Left lung (tissue), 10 donors: ENCODE results near the gene DNAJA1. TPM values are rescaled to one million over a fixed set of nuclear protein-coding genes. Genes with fewer than 3 reads are reported as not detected.
A peak's percentile ranks its signal among the peaks of the same experiment; 100 is the strongest.

Source experiments
- ATAC-seq: fragments of 200-7000 bp; cut with Tn5 transposase; one replicate; pipeline ENCODE4 v1.9.1; 2020; ENCODE audit warnings: moderate library complexity
- DNase-seq, 4 donors: peaks; one replicate each; pipeline ENCODE4 v3.0.0-alpha.2; 2013 to 2020
- H3K27ac ChIP-seq, 2 donors: fragments of 200-600 bp; sonication (generic) in 1 of 2; one replicate each; pipeline versions ENCODE4 v1.5.0 to v1.8.0; 2020 to 2021
- H3K27me3 ChIP-seq, 2 donors: fragments of 200-600 bp; sonication (generic) in 1 of 2; one replicate each; pipeline versions ENCODE4 v1.5.0 to v1.8.0; 2020 to 2021
- H3K36me3 ChIP-seq, 2 donors: fragments of 200-600 bp; sonication (generic) in 1 of 2; one replicate each; pipeline versions ENCODE4 v1.5.0 to v1.8.0; 2020 to 2021
- H3K4me1 ChIP-seq, 2 donors: fragments of 200-600 bp; one replicate each; pipeline ENCODE4 v1.8.0; 2021
- H3K4me3 ChIP-seq, 2 donors: fragments of 200-600 bp; sonication (generic) in 1 of 2; one replicate each; pipeline versions ENCODE4 v1.5.0 to v1.8.0; 2020 to 2021; ENCODE audit warnings: mild to moderate bottlenecking in 1 of 2
- H3K9me3 ChIP-seq, 2 donors: fragments of 200-600 bp; sonication (generic) in 1 of 2; one replicate each; pipeline versions ENCODE4 v1.5.0 to v1.8.0; 2020 to 2021
- intact Hi-C, 2 donors: fragments of 100-400 bp; cut with DNase I; formaldehyde crosslinking; loops; one replicate each; pipeline versions ENCODE4 v1.11.2 to v1.14.2; 2022
- polyA plus RNA-seq, 6 donors: library from polyadenylated mRNA; unstranded; fragments of 120-200 nt; gene quantifications; one replicate each; pipeline ENCODE4 v1.2.1, GENCODE V29; 2013; ENCODE audit not compliant: insufficient read length in 6 of 6
- total RNA-seq, 2 donors: library from RNA; stranded (reverse); fragmentation: NEBNext Ultra II Directional; extraction: Animal tissue kit (Norgen Biotek cat#: 25700); gene quantifications; one replicate each; pipeline ENCODE4 v1.2.1, GENCODE V29; 2021
- TF ChIP-seq, protein P1 (sequence below), 2 donors: fragments of 200-600 bp; sonication (generic) in 1 of 2; IDR thresholded peaks; one replicate each; pipeline versions ENCODE4 v1.5.0 to v1.8.0; 2021; ENCODE audit warnings: antibody characterized with exemption in 2 of 2
- donor health status: DM: no; HTN: yes; CAD: no.
- donor health status: DM: no; HTN: no; CAD: no.

Gene DNAJA1
- total and polyA plus RNA-seq, 8 donors, result 132 to 233 (median 189) TPM

DNA sequence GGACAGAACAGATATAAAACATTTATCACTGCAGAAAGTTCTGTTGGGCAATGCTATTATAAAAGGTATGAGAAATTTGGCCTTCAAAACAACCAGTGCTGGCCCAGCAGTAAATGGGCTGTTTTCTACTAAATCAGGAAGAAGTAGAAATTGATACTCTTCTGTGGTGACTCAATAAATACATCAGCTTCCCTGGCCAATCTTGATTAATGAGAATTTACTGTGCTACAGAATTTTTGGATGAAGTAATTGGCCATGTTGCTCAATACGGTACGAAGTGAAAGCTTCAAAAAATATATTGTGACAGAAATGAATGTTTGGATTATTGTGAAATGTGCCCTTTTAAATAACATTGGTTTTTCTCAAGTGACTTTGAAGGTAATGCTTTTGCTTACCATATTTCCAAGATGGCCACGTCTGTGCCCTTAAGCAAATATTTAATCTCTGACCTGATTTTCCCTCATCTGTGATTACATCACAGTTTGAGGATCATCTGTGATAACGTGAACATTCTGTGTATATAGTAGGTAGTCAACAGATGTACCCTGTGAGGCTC is 4.2 kb downstream of the DNAJA1 start:
- TF ChIP-seq, protein P1, sequence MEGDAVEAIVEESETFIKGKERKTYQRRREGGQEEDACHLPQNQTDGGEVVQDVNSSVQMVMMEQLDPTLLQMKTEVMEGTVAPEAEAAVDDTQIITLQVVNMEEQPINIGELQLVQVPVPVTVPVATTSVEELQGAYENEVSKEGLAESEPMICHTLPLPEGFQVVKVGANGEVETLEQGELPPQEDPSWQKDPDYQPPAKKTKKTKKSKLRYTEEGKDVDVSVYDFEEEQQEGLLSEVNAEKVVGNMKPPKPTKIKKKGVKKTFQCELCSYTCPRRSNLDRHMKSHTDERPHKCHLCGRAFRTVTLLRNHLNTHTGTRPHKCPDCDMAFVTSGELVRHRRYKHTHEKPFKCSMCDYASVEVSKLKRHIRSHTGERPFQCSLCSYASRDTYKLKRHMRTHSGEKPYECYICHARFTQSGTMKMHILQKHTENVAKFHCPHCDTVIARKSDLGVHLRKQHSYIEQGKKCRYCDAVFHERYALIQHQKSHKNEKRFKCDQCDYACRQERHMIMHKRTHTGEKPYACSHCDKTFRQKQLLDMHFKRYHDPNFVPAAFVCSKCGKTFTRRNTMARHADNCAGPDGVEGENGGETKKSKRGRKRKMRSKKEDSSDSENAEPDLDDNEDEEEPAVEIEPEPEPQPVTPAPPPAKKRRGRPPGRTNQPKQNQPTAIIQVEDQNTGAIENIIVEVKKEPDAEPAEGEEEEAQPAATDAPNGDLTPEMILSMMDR (IDR thresholded peaks at IDR 0.05), result no peak
- DNase-seq (no peak), ATAC-seq (no peak)
- intact Hi-C loops, result no loop called here
- Histone ChIP-seq H3K36me3 (peaks cover 6 to 81% of the 10 kb centered on the region in 2 donors), H3K27me3 (no peaks in the 10 kb centered on the region), H3K27ac (peak overlapping the region in 1 of 2 donors; percentile 46), H3K9me3 (no peaks in the 10 kb centered on the region), H3K4me1 (peaks cover 33 to 76% of the 10 kb centered on the region in 2 donors), H3K4me3 (no peak overlapping the region)

DNA sequence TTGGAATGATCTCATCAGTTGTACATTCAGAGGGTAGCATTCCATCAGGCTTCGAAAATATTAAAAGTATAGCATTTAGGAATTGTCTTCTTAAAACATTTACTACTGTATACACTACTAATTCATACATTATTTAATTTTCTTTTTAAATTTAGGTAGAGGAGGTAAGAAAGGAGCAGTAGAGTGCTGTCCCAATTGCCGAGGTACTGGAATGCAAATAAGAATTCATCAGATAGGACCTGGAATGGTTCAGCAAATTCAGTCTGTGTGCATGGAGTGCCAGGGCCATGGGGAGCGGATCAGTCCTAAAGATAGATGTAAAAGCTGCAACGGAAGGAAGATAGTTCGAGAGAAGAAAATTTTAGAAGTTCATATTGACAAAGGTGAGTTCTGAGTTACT is 5.2 kb downstream of the DNAJA1 start:
- Histone ChIP-seq H3K27me3 (no peaks in the 10 kb centered on the region), H3K9me3 (no peaks in the 10 kb centered on the region), H3K36me3 (peaks cover 6 to 91% of the 10 kb centered on the region in 2 donors), H3K4me3 (no peak overlapping the region), H3K27ac (no peak overlapping the region), H3K4me1 (peaks cover 33 to 74% of the 10 kb centered on the region in 2 donors)
- TF ChIP-seq, protein P1 (IDR thresholded peaks at IDR 0.05), result no peak
- intact Hi-C loops, result no loop called here
- no peak for DNase-seq
- no peak for ATAC-seq

DNA sequence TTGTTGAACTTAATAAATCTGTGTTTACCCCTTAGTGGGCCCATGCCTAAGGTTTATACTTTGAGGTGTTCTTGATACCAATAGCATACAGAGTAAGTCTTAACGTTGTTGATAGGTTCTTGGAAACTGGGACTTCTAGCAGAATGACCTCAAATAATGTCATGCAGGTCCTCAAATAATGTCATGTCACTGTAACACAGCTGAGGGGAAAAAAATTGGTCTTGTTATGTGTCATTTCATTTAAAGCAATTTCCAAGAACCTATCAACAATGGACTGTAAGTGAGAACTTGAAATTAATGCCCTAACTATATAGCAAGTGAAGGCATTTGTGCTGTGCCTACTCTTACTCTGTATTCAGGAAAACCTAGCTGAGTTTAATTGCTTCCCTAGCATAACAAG is 7.2 kb downstream of the DNAJA1 start:
- TF ChIP-seq, protein P1 (IDR thresholded peaks at IDR 0.05), result no peak
- no peak for DNase-seq
- Histone ChIP-seq H3K4me1 (peaks cover 22 to 60% of the 10 kb centered on the region in 2 donors), H3K27me3 (no peaks in the 10 kb centered on the region), H3K27ac (no peak overlapping the region), H3K4me3 (no peak overlapping the region), H3K9me3 (no peaks in the 10 kb centered on the region), H3K36me3 (peaks cover 6 to 100% of the 10 kb centered on the region in 2 donors)
- intact Hi-C loops, result no loop called here
- ATAC-seq, result no peak

DNA sequence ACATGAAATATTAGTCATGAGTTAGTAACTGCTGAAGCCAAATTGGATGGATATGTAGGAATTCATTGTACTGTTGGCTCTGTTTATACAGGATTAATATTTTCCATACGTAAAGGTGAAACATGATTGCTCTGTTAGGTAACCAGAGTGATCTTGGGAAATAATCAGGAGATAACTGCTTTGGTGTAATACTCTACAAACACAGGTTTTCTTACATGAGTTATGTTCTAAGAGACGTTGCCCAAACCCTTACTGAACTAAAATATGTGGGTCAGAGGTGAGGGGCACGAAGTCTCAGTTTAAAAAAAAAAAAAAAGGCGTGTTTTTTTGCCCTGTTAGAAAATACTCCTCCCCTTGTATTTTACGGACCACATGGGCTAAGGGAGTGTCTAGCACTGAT is 7.8 kb downstream of the DNAJA1 start:
- H3K36me3 ChIP-seq, result peaks cover 6 to 100% of the 10 kb centered on the region in 2 donors
- no peak overlapping the region for H3K27ac ChIP-seq
- peaks cover 18 to 54% of the 10 kb centered on the region in 2 donors for H3K4me1 ChIP-seq
- intact Hi-C loops, result no loop called here
- no peaks in the 10 kb centered on the region for H3K9me3 ChIP-seq
- no peak overlapping the region for H3K4me3 ChIP-seq
- DNase-seq (no peak), ATAC-seq (no peak)
- TF ChIP-seq, protein P1 (IDR thresholded peaks at IDR 0.05), result no peak
- no peaks in the 10 kb centered on the region for H3K27me3 ChIP-seq

DNA sequence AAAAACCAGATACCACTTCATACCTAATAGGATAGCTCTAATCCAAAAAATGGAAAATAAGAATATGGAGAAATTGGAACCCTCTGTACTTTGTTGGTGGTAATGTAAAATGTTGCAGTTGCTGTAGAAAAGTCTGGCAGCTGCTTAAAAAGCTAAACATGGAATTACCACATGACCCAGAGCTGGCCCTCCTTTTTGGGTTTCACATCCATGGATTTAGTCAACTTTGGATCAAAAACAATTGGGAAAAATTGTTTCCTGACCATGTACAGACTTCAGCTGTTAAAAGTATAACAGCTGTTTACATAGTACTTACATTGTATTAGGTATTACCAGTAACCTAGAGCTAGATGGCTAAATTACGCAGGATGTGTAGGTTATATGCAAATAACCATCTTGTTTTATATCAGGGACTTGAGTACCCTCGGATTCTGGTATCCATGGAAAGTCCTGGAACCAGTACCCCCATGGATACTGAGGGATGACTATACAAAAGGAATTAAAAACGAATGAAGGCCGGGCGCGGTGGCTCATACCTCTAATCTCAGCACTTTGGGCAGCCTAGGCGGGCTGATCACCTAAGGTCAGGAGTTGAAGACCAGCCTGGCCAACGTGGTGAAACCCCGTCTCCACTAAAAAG is 15.8 kb downstream of the DNAJA1 start:
- intact Hi-C loops, result no loop called here
- TF ChIP-seq, protein P1 (IDR thresholded peaks at IDR 0.05), result no peak
- peak overlapping the region in 1 of 2 donors; percentile 68 for H3K27ac ChIP-seq
- no peak overlapping the region for H3K4me3 ChIP-seq
- peaks cover 8 to 57% of the 10 kb centered on the region in 2 donors for H3K4me1 ChIP-seq
- H3K27me3 ChIP-seq, result no peaks in the 10 kb centered on the region
- H3K36me3 ChIP-seq, result peaks cover 0 to 53% of the 10 kb centered on the region in 2 donors
- DNase-seq (peak in 1 of 4 donors; percentile 27), ATAC-seq (no peak)
- H3K9me3 ChIP-seq, result no peaks in the 10 kb centered on the region
